GM18873 (cell line): ENCODE data around the gene YJEFN3.

Experiments used
- ATAC-seq: cut with Tn5 transposase; IDR thresholded peaks from one replicate; pipeline ENCODE4 v1.9.1; 2021; ENCODE audit warnings: mild to moderate bottlenecking, moderate library complexity, moderate number of reproducible peaks; ENCODE audit not compliant: unreplicated experiment, low FRiP score

YJEFN3 gene, protein sequence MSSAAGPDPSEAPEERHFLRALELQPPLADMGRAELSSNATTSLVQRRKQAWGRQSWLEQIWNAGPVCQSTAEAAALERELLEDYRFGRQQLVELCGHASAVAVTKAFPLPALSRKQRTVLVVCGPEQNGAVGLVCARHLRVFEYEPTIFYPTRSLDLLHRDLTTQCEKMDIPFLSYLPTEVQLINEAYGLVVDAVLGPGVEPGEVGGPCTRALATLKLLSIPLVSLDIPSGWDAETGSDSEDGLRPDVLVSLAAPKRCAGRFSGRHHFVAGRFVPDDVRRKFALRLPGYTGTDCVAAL

DNA sequence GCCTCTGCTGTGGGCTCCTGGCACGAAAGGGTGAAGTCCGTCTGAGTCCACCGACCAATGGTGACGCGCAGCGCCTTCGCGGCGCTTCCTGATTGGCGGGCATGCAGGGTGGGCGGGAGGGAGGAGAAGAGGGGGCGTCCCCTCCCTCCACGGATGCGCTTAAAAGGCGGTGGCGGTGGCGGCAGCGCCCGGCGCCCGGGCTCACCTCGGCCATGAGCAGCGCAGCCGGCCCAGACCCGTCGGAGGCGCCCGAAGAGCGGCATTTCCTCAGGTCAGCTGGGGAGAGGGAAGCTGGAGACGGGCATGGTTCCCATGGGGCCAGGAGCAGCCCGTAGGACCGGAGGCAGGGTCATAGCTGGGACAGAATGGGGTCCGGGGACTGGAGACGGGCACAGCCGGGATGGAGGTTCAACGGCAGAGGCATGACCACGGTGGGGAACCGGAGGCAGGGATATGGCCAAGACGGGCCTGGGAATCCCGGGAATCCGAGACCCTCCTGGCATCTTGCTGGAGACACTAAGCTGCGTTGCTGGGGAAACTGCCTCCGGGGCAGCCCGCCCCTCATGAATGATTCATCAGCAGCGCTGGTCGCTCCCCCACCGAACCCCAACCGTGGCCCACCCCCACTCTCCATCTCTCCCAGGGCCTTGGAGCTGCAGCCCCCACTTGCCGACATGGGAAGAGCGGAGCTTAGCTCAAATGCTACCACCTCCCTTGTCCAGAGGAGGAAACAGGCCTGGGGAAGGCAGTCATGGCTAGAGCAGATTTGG lies at the start of gene YJEFN3:
Gene YJEFN3, plus strand, starts transcription at position 191 of the 770 bp plus-strand sequence. Its CDS starts 22 bp downstream, at position 213.
- ATAC-seq, result no peak

DNA sequence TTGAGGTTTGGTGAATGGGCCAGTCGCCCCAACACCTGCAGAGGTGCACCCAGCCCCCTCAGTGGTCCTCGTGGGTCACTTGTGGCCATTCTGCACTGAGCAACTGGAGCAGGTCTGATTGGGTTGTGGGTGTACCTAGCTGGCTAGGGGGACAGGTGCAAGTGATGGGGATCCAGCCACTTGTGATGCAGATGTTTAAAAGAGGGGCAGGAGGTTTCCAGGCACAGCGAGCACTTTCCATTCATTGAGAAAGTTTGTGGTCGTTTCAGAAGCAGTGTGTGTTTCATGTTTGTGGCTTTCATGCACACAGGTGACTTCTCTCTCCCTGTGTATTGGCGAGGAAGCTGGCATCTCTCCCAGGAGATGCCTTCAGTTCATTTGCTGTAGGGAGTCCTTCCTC lies 48.0 kb upstream of the YJEFN3 start:
- ATAC-seq, result no peak

DNA sequence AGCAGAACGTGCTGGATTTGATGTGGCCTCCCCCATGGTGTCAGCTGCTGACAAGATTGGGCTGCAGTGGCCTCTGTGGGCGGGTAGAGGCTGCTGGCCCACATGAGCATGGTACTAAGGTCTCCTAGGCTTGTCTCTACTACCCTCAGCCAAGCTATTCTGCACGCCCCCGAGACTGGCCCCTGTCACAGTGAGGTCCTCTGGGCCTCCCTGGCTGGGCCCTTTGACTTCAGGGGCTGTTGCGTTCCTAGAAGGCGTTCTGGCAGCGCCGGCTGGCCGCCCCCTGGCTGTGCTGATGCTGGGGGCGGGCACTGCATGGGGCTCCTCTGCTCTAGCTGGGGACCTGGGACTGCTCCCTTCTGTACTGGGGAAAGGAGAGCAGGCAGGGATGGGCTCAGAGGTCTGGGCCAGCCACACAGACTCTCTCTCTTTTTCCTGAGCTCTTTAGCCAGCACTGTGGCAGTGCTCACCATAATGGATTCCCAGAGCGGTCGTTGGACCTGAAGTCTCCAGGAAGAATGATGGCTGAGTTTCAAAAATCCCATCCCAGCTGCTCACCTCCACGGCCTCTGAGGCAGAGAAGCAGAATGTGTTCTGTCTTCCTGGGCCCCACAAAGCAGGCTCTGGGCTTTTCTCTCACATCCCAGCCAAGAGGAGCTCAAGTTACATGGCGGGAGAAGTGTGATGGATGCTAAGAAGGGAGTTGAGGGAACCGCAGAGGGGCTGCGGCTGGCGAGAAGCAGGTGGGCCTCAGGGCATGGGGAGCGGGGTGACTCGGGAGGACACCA lies 45.7 kb upstream of the YJEFN3 start:
- ATAC-seq, result no peak

DNA sequence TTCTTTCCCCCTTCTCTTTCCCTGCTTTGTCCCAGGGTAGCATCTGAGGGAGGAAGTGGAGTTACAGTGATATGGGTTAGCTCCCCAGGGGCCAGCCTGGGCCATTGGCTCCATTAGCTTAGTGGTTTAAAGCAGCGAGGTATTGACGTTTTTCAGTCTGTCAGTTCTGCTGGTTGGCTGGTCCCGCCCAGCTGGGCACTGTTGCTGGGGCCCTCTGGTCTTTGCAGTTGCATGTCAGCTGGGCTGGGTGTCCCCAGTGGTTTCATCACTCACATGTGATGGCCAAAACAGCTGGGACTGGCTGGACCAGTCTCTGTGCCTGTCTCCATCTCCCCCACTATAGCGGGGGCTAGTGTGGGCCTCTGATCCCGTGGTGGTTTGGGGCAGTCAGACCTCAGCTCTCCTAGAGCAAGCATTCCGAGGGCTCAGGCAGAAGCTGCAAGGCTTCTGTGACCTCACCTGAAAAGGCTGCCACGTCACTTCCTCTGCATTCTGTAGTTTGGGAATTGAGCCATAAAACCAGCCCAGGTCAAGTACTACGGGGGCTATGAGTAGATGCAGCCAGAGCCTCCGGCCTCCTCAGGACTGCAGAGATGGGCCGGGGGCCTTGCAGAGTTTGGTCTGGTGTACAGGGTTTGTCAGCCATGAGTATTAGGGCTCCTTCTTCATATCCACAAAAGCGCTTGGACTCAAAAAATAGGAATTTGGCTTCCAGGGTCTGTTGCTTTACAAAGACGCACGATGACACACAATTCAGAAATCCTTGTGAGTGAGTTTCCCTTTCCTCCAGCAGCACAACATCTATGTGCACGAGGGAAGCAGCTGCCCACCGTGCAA lies 43.3 kb upstream of the YJEFN3 start:
- no peak for ATAC-seq

DNA sequence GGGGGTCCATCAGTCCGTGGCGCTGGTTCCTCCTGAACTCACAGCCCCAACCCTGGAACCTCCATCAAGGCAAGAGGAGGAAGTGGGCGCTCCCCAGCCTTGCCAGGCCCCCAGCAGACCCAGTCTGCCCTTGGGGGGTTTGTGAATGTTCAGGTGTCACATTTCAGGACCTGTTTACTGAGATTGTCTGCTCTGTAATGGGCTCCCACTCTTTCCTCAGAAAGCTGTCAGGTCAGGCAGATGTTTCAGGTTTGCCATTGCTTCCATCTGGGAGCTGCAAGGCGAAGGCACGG lies 42.8 kb upstream of the YJEFN3 start:
- ATAC-seq, result no peak

DNA sequence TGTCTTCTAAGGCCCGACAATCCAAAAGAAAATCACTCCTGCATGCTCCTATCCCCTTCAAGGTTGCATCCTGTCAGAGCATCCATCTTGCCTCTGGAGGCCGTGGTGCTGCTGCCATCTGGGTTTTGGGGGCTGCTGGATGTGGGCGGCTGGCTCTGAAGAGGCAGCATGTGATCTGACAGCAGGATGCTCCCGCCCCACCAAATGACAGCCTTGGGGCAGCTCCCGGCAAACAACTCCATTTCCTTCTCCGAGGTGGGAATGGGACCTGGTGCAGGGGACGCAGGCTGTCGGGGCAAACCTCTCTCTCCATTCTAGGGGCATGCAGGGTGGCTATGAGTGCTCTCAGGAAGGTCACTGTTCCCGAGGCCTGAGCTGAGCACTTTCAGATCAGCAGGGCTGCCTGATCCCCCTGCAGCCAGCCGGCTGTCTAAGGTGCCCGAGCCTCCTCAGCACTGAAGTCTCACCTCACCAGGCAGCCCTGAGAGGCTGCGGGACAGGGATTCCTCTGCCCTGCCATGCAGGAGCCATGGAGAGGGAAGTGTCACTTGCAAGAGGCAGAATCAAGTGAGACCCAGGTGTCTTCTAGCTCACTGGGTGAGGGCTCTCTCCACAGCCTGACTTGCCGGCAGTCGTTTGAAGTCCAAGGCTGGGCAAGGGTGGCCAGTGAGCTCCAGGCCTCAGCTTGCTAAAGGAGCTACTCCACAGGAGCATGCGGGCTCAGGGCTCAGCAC lies 42.2 kb upstream of the YJEFN3 start:
- no peak for ATAC-seq

DNA sequence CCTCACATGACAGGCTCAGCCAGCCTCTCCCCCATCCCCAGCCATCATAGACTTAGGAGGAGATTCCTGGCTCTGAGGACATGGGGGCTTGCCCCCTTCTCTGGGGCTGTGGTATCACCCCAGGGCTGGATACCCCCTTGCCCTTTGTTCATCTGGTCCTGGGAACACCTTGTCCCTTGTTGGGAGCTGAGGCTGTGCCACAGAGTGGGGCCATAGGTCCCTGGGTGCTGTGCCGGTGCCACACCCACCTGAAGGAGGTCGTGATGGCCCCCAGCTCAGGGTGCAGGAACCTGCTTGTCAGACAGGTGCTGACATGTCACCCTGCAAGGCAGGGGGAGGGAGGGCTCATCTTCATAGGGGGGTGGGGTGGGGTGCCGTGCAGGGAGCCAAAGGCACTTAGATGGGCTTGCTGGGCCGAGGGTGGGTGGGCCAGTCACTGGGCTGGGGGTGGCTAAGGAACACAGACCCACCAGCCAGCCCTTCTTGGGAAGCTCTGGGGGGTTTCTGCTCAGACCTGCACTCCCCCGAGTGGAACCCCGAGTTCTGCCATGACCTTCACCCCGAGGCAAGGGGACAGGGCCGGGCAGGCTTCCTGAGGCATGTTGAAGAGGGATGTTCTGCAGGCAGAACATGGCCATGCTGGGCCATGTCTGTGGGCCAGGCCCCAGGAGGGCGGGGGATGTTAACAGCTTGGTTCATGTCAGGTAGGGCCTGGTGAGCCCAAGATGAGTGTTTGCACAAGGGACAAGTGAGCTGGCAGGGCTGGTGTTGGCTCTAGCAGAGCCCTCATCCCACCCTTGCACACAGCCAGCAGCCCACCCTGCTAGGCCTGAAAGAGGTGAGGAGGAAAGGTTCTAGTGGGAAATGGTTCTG lies 41.4 kb upstream of the YJEFN3 start:
- ATAC-seq, result no peak

DNA sequence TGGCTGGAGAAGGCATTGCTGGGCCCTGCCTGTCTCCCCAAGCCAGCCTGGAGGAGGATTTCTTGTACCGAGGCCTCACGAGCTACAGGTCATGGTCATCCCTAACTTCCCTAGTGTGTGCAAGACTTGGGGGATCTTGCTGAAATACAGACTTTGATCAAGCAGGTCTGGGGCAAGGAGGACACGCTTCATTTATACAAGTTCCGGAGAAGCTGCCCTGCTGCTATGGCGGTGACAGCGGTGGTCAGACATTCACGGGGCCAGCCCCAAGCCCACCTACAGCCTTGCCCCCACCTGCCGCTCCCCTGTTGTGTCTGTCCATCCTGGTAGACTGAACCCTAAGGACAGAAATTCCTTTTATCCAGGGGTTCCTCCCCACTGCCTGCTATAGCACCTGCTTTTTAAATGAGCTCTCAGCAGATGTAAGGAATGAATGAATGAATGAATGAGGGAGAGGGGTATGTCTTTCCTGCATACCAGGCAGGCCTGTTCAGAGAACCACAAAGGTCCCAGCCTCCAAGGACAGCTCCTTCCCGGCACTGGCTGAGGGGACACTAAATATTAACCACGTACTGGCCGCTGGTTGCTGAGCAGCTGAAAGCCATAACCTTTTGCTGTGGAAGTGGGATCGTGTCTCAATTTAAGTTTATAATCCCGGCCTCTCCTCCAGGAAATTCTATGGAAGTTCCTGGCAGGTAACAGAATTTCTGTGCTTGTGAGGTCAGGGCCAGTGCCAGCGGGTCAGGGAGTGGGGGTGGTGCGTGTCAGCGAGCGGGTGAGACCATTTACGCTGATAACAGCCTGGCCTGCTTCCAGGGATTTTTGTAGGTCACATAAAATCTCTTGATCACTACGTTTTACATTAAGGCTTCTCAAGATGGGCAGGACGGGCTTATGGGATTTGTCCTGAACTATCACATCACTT lies 40.5 kb upstream of the YJEFN3 start:
- no peak for ATAC-seq

DNA sequence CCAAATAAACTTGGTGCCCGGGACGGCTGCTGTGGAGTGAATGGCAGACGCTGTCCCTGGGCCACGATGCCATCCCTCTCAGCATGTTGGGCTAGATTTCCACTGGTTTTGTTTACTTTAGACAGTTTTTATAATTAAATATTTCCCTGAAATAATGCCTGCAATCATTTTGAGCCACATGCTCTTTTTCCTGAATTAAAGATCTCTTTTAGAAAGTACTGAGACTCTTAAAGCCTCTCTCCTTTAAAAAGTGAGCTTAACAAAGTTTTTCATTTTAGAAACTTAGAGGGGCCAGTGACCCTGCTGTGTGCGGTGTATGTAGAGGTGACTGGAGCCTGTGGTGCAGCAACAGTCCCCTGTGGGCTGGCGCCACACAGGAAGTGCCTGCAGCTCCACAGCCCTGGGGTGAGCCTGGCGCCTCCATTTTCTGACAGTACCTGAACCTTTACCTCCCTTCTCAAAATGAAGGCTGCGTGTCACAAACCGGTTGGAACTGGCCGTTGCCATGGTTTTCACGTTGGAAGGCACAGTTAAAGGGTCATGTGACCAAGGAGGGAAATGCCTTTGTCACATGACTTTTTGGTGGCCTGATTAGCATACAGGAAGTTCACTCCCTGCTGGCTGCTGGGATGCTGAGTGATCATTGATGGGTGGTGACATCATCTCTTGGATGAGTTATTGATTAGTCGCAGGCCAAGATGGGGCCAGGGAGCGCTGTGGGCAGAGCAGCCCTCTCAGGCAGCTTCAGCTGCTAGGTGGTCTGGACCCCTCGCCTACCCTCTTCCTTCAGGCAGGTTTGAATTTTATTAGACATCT lies 39.6 kb upstream of the YJEFN3 start:
- peak; percentile 63 for ATAC-seq

DNA sequence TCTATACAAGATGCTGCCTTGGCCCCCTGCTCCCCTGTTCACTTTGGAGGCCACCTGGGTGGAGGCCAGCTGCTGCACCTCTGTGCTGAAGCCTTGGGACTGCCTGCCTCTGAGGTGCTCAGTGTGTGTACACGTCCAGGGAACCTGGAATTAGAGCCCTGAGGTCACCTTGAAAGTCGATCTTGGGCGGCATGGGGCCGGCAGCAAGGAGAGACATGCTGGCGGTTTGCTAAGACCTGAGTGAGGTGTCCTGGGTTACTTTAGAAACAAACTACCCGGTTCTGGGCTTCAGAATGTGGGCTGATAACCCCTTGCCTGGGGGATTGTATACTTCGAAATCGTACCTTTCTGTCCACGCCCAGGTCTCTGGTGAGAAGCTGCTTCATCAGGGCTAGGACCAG lies 38.9 kb upstream of the YJEFN3 start:
- no peak for ATAC-seq

DNA sequence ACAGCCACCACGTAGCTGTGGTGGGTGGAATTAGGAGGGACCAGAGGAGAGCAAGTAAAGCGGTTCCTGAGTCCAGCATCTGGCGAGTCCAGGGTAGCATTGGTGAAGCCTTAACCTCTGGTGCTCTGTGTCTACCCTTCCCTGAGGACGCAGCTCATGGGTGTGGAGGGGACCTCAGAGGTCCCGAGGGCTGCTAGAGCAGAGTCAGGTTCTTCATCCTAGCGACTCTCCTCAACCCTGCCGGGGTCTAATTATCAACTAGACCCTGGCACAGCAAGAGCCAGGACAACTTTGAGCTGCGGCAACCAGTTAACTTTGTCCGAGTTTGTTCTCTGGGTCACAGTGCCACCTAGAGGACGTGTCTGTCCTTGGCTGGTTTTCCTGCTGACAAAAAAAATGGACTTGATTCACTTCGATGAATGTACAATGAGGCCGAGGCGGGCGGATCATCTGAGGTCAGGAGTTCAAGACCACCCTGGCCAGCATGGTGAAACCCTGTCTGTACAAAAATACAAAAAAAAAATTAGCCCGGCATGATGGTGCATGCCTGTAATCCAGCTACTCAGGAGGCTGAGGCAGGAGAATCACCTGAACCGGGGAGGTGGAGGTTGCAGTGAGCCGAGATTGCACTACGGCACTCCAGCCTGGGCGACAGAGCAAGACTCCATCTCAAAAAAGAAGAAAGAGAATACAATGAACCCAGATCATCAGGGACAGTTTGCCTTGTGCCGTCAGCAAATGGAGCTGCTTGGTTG lies 38.3 kb upstream of the YJEFN3 start:
- no peak for ATAC-seq

DNA sequence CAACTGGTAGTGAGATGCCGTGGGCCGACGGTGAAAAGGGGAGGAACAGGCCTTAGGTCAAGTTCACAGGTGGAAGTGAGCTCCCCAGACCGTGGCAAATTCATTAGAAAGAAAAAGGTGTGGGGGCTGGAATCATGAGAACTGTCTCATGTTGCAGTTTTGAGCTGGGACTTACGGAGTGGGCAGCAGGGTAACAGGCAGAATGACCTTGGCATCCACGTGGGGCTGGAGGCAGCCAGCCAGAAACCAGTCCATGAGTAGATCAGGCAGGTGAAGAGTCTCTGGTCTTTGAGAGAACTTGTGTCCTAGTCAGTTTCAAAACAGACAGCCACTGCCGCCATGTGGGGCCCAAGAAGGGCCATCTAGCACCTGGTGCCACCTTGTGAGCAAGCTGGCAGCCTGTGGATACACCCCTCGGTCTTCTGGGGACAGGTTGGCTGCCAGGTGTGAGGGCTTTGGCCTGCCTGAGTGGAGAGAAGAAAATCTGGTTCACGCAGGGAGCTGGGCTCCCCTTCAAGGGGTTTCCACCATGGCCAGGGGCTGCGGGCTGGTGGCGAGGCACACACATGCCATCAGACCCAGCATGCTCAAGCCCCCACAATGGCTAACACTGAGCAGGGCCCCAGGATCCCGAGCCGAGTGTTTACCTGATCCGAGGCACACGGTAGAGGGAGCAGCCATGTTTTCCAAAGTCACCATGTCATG lies 37.2 kb upstream of the YJEFN3 start:
- no peak for ATAC-seq

DNA sequence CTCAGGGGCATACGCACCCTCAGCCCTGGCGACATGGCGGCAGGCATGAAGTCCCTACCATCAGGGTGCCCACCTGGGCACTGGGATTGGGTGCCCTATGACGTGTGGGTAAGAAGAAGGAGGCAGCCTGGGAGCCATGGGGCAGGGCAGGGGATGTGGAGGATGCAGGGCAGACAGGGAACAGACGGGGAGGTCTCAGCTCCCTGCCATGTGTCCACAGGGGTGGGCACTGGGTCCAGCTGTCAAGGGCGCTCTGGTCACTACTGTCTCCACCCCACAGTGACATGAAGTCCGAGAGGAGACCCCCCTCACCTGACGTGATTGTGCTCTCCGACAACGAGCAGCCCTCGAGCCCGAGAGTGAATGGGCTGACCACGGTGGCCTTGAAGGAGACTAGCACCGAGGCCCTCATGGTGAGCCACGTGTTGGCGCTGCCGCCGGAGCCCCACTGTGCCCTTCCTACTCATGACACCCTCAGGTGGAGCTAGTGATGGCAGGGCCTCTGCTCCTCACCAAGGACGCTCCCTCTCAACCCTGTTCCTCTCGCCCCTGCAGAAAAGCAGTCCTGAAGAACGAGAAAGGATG lies 36.6 kb upstream of the YJEFN3 start:
- no peak for ATAC-seq

DNA sequence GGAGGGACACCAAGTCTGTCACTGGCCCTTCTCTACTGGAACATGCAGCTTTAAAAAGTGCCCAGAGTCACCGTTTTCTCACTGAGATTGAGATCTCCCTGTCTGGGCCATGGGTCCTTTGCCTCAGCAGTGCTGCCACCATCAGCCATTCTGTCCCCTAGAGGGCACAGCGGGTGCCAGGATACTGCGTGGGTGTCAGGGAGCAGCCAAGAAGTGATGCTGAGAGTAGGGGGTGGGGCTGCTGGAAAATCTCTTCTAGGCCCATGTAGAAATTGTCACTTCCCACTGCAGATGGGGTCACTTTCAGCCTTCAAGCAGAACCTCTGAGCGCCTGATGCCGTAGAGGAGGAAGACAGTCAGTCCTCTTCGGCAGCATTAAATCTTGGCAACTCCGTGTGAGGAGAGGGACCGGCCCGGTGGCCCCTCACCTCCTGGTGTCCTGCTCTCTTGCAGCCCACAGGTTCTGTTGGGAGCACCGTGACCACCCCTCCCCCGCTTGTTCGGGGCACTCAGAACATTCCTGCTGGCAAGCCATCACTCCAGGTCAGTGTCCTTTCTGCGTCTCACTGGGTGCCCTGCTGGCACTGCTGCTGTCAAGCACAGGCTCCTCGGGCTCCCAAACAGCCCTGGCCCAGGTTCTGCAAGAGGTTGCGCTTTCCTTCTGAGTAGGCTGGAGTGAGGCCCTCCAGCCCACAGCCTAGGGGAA lies 34.7 kb upstream of the YJEFN3 start:
- ATAC-seq, result no peak
